Gastrocnemius medialis (tissue), 4 donors: ENCODE measurements around the gene MYL7. TPM values are rescaled to one million over a fixed set of nuclear protein-coding genes. Genes with fewer than 3 reads are reported as not detected.

Experiments used
- ATAC-seq, 2 donors: fragments of 150-250 bp; one replicate each; pipeline ENCODE4 v1.9.1; 2016
- DNase-seq, 2 donors: peaks; one replicate each; pipeline ENCODE4 v3.0.0-alpha.2; 2019
- H3K27ac ChIP-seq, 4 donors: fragments of 200-600 bp; sonication (generic); 1 replicate in 1 of 4; 2 replicates in 3 of 4; pipeline ENCODE4 v1.5.1; 2016 to 2018; ENCODE audit warnings: mild to moderate bottlenecking in 2 of 4, moderate library complexity in 1 of 4
- H3K27me3 ChIP-seq, 3 donors: fragments of 200-600 bp; sonication (generic) in 2 of 3; 1 replicate in 1 of 3; 2 replicates in 2 of 3; pipeline versions ENCODE4 v1.5.1 to v1.6.0; 2016 to 2019; ENCODE audit warnings: mild to moderate bottlenecking in 1 of 3, moderate library complexity in 1 of 3
- H3K36me3 ChIP-seq, 2 donors: fragments of 200-600 bp; sonication (generic) in 1 of 2; one replicate each; pipeline ENCODE4 v1.5.1; 2017 to 2018
- H3K4me1 ChIP-seq, 2 donors: fragments of 200-600 bp; sonication (generic) in 1 of 2; one replicate each; pipeline ENCODE4 v1.5.1; 2016 to 2017; ENCODE audit warnings: mild to moderate bottlenecking in 2 of 2
- H3K4me3 ChIP-seq, 4 donors: fragments of 200-600 bp; sonication (generic) in 3 of 4; 1 replicate in 1 of 4; 2 replicates in 3 of 4; pipeline ENCODE4 v1.5.1; 2016 to 2019; ENCODE audit warnings: mild to moderate bottlenecking in 2 of 4
- H3K9me3 ChIP-seq, 3 donors: fragments of 200-600 bp; sonication (generic) in 2 of 3; 1 replicate in 1 of 3; 2 replicates in 2 of 3; pipeline ENCODE4 v1.5.1; 2016 to 2019
- CTCF ChIP-seq, 5 experiments: fragments of 450-650 bp in 3 of 5; fragments of 200-600 bp in 2 of 5; sonication (generic) in 2 of 5; IDR thresholded peaks in 4 of 5; conservative IDR thresholded peaks in 1 of 5; 1 replicate in 4 of 5; 2 replicates in 1 of 5; pipeline ENCODE4 v1.5.1; 2016 to 2019; ENCODE audit warnings: antibody characterized with exemption in 5 of 5, mild to moderate bottlenecking in 3 of 5, moderate library complexity in 3 of 5
- POLR2A ChIP-seq, 2 donors: fragments of 450-650 bp; IDR thresholded peaks; one replicate each; pipeline ENCODE4 v1.6.1; 2017; ENCODE audit warnings: antibody characterized with exemption in 2 of 2, mild to moderate bottlenecking in 2 of 2, moderate library complexity in 2 of 2
- in situ Hi-C, 4 donors: fragments of 200-750 bp; cut with MboI; loops; one replicate each; pipeline versions ENCODE4 v1.15.0 to v1.8.0; 2017; ENCODE audit warnings: low sequenced_read_pairs in 4 of 4
- intact Hi-C: fragments of 100-400 bp; cut with DNase I; formaldehyde crosslinking; loops from one replicate; pipeline ENCODE4 v1.15.1; 2023; ENCODE audit warnings: low total_unique reads
- total RNA-seq, 4 donors: library from RNA; depleted of rRNA; stranded (reverse); fragments of >200 nt; gene quantifications; one replicate each; pipeline versions ENCODE4 v1.1.0 to v1.2.3, GENCODE V29; 2016

Gene MYL7
- total RNA-seq, 4 donors from 2014 or later = 2.6 TPM; not detected in 3

- H3K27ac ChIP-seq = no peak overlapping the region
- DNase-seq (no peak), ATAC-seq (no peak)
- peaks cover 23 to 30% of the 10 kb centered on the region in 2 donors for H3K4me1 ChIP-seq
- no peaks in the 10 kb centered on the region for H3K27me3 ChIP-seq
- in situ Hi-C loops = no loop called here
- TF ChIP-seq CTCF (IDR thresholded peaks at IDR 0.05 in 4 of 5, conservative IDR thresholded peaks at IDR 0.05 in 1 of 5) (no peak), POLR2A (IDR thresholded peaks at IDR 0.05) (no peak)
- H3K4me3 ChIP-seq = no peak overlapping the region
- H3K9me3 ChIP-seq = no peaks in the 10 kb centered on the region
- intact Hi-C loops = no loop called here
- peaks cover 0 to 29% of the 10 kb centered on the region in 2 donors for H3K36me3 ChIP-seq
Measured at GRCh38 chr7:44116087-44116788, 24.9 kb downstream of the MYL7 start.

- Histone ChIP-seq H3K27ac (peak overlapping the region; percentile 45 to 62 (median 55)), H3K27me3 (no peaks in the 10 kb centered on the region), H3K9me3 (no peaks in the 10 kb centered on the region), H3K4me1 (peaks cover 23 to 24% of the 10 kb centered on the region in 2 donors), H3K36me3 (peaks cover 0 to 17% of the 10 kb centered on the region in 2 donors), H3K4me3 (no peak overlapping the region)
- in situ Hi-C loops (no loop called here), intact Hi-C loops (no loop called here)
- peak; percentile 44 to 81 for DNase-seq
- TF ChIP-seq CTCF (IDR thresholded peaks at IDR 0.05 in 4 of 5, conservative IDR thresholded peaks at IDR 0.05 in 1 of 5) (no peak), POLR2A (IDR thresholded peaks at IDR 0.05) (no peak)
- peak; percentile 78 to 93 for ATAC-seq
Measured at GRCh38 chr7:44114586-44115310, 26.4 kb downstream of the MYL7 start.

- Histone ChIP-seq H3K27ac (peak overlapping the region in 1 of 4 donors; percentile 45), H3K27me3 (no peaks in the 10 kb centered on the region), H3K36me3 (peaks cover 0 to 14% of the 10 kb centered on the region in 2 donors), H3K4me3 (no peak overlapping the region), H3K4me1 (peaks cover 17 to 18% of the 10 kb centered on the region in 2 donors), H3K9me3 (no peaks in the 10 kb centered on the region)
- intact Hi-C loops (no loop called here), in situ Hi-C loops (no loop called here)
- DNase-seq (no peak), ATAC-seq (no peak)
- no peak for TF ChIP-seq POLR2A (IDR thresholded peaks at IDR 0.05)
- TF ChIP-seq CTCF (IDR thresholded peaks at IDR 0.05 in 4 of 5, conservative IDR thresholded peaks at IDR 0.05 in 1 of 5) = no peak
Measured at GRCh38 chr7:44113764-44114354, 27.3 kb downstream of the MYL7 start.

- in situ Hi-C loops (no loop called here), intact Hi-C loops (no loop called here)
- Histone ChIP-seq H3K4me1 (peaks cover 15 to 18% of the 10 kb centered on the region in 2 donors), H3K27ac (no peak overlapping the region), H3K27me3 (no peaks in the 10 kb centered on the region), H3K9me3 (no peaks in the 10 kb centered on the region), H3K36me3 (peaks cover 0 to 13% of the 10 kb centered on the region in 2 donors), H3K4me3 (no peak overlapping the region)
- ATAC-seq (no peak), DNase-seq (no peak)
- TF ChIP-seq POLR2A (IDR thresholded peaks at IDR 0.05) (no peak), CTCF (IDR thresholded peaks at IDR 0.05 in 4 of 5, conservative IDR thresholded peaks at IDR 0.05 in 1 of 5) (no peak)
Measured at GRCh38 chr7:44112997-44113763, 28.0 kb downstream of the MYL7 start.
